A549 (cell line): ENCODE results near the gene TCF4. TPM values are rescaled to one million over a fixed set of nuclear protein-coding genes. Genes with fewer than 3 reads are reported as not detected.

ENCODE experiments used
- ATAC-seq, 2 experiments: fragments of 200-7000 bp in 1 of 2; fragments of >200 bp in 1 of 2; cut with Nextera tagmentation in 1 of 2; cut with Tn5 transposase in 1 of 2; 3 replicates each; pipeline versions ENCODE4 v1.8.0 to v1.9.1; 2018 to 2020; ENCODE audit warnings: mild to moderate bottlenecking in 1 of 2, moderate library complexity in 1 of 2
- CTCF ChIA-PET: fragments of 300-600 bp; sonication (Branson Sonifier 250); formaldehyde crosslinking; extraction: SDS; loops from one replicate; lab custom pipeline; 2021; ENCODE audit warnings: antibody characterized with exemption, inconsistent platforms; lab: Yijun Ruan, JAX
- POLR2A ChIA-PET: fragments of 350-600 bp; formaldehyde crosslinking; extraction: SDS; loops from one replicate; lab custom pipeline; 2021; ENCODE audit warnings: antibody characterized with exemption, inconsistent platforms; lab: Yijun Ruan, JAX
- DNase-seq, 2 experiments: peaks; one replicate each; pipeline versions ENCODE4 v3.0.0 to v3.0.0-alpha.2; 2011 to 2016; ENCODE audit warnings: low read depth in 1 of 2, low spot score in 1 of 2
- FAIRE-seq: peaks from 2 replicates; lab custom pipeline; 2011; peaks lifted over from hg19 to GRCh38; lab: Jason Lieb, UNC
- H3K27ac ChIP-seq, 2 experiments: fragments of >200 bp; sonication (Bioruptor Twin); formaldehyde crosslinking; 3 replicates each; pipeline ENCODE4 v1.5.1; 2016 to 2017
- H3K4me1 ChIP-seq: fragments of >200 bp; sonication (Bioruptor Twin); formaldehyde crosslinking; 3 replicates; pipeline ENCODE4 v1.6.1; 2016
- H3K4me2 ChIP-seq: fragments of >200 bp; sonication (Bioruptor Twin); formaldehyde crosslinking; 3 replicates; pipeline ENCODE4 v1.6.1; 2016
- H3K4me3 ChIP-seq: fragments of >200 bp; sonication (Bioruptor Twin); formaldehyde crosslinking; 3 replicates; pipeline ENCODE4 v1.5.1; 2016
- H3K9me3 ChIP-seq: fragments of >200 bp; sonication (Bioruptor Twin); formaldehyde crosslinking; 3 replicates; pipeline ENCODE4 v1.6.1; 2016
- CBX8 ChIP-seq: fragments of 200-600 bp; sonication (generic); IDR thresholded peaks from 2 replicates; pipeline ENCODE4 v1.6.1; 2016
- FOXS1 ChIP-seq: fragments of 250-450 bp; sonication (Bioruptor Pico); IDR thresholded peaks from 2 replicates; pipeline ENCODE4 v1.5.0; 2020; ENCODE audit warnings: mild to moderate bottlenecking, moderate library complexity
- GATA3 ChIP-seq: IDR thresholded peaks from 2 replicates; pipeline ENCODE4 v1.6.1; 2012; ENCODE audit warnings: borderline replicate concordance
- HDAC2 ChIP-seq: fragments of 200-600 bp; sonication (generic); IDR thresholded peaks from 2 replicates; pipeline ENCODE4 v1.6.1; 2016
- HMGXB4 ChIP-seq: fragments of 250-450 bp; sonication (Bioruptor Pico); IDR thresholded peaks from 2 replicates; pipeline ENCODE4 v1.5.0; 2021; ENCODE audit warnings: mild to moderate bottlenecking, moderate library complexity, borderline replicate concordance
- HOXB13 ChIP-seq: fragments of 250-450 bp; sonication (Bioruptor Pico); IDR thresholded peaks from 2 replicates; pipeline ENCODE4 v1.5.0; 2020; ENCODE audit warnings: low read depth, mild to moderate bottlenecking, moderate library complexity
- HOXB5 ChIP-seq: fragments of 250-450 bp; sonication (Bioruptor Pico); IDR thresholded peaks from 2 replicates; pipeline ENCODE4 v1.5.0; 2020; ENCODE audit warnings: mild to moderate bottlenecking, moderate library complexity
- JUN ChIP-seq, 2 experiments: fragments of >200 bp; sonication (Bioruptor Twin); formaldehyde crosslinking; IDR thresholded peaks; 2 replicates in 1 of 2; 3 replicates in 1 of 2; pipeline ENCODE4 v1.6.1; 2016 to 2017
- KDM1A ChIP-seq: fragments of 200-600 bp; sonication (generic); IDR thresholded peaks from 2 replicates; pipeline ENCODE4 v1.6.1; 2016; ENCODE audit warnings: low read depth, mild to moderate bottlenecking
- NFE2L2 ChIP-seq: fragments of 150-350 bp; conservative IDR thresholded peaks from 2 replicates; pipeline ENCODE4 v1.6.1; 2014; ENCODE audit warnings: low read length
- NPAS2 ChIP-seq: fragments of 250-450 bp; sonication (Bioruptor Pico); IDR thresholded peaks from 2 replicates; pipeline ENCODE4 v1.8.0; 2022; ENCODE audit warnings: mild to moderate bottlenecking, moderate library complexity, borderline replicate concordance
- RCOR1 ChIP-seq: fragments of 150-350 bp; IDR thresholded peaks from 2 replicates; pipeline ENCODE4 v1.6.1; 2014; ENCODE audit warnings: antibody characterized with exemption, low read length, low read depth
- RFX5 ChIP-seq: fragments of 450-650 bp; IDR thresholded peaks from 2 replicates; pipeline ENCODE4 v1.7.1; 2014; ENCODE audit warnings: antibody characterized with exemption, mild to moderate bottlenecking, moderate library complexity
- RNF2 ChIP-seq: fragments of 200-600 bp; sonication (generic); IDR thresholded peaks from 2 replicates; pipeline ENCODE4 v1.6.1; 2016; ENCODE audit warnings: low read depth, mild to moderate bottlenecking, antibody characterized with exemption, moderate library complexity, borderline replicate concordance
- SMC3 ChIP-seq: fragments of >200 bp; sonication (Bioruptor Twin); formaldehyde crosslinking; IDR thresholded peaks from 3 replicates; pipeline ENCODE4 v1.6.1; 2018; ENCODE audit warnings: inconsistent platforms
- TFCP2L1 ChIP-seq: fragments of 250-450 bp; sonication (Bioruptor Pico); IDR thresholded peaks from 2 replicates; pipeline ENCODE4 v1.5.0; 2021; ENCODE audit warnings: mild to moderate bottlenecking
- ZFP36 ChIP-seq: fragments of 450-650 bp; IDR thresholded peaks from 2 replicates; pipeline ENCODE4 v1.6.1; 2014; ENCODE audit warnings: borderline replicate concordance; ENCODE audit not compliant: partially characterized antibody
- ZSCAN20 ChIP-seq: fragments of 250-450 bp; sonication (Bioruptor Pico); IDR thresholded peaks from 2 replicates; pipeline ENCODE4 v1.8.0; 2022; ENCODE audit warnings: mild to moderate bottlenecking, moderate library complexity
- WGBS: methylation state at CpG from one replicate; pipeline ENCODE4 v1.1.6; 2017; ENCODE audit errors: missing lambda C conversion rate; 5-methylcytosine and 5-hydroxymethylcytosine counted together
- polyA plus RNA-seq, 4 experiments: library from polyadenylated mRNA; depleted of rRNA in 3 of 4; stranded (reverse); fragments of >200 nt; fragmentation: RNase III in 1 of 4; extraction: RNeasy Plus Mini Kit Qiagen cat#74134 plus additional on column Dnase treatment in 1 of 4; gene quantifications; 2 replicates in 3 of 4; 3 replicates in 1 of 4; pipeline ENCODE4 v1.2.3, GENCODE V29; 2011 to 2017
- TF ChIP-seq, protein P1 (sequence below): fragments of 450-650 bp; IDR thresholded peaks from 2 replicates; pipeline ENCODE4 v1.6.1; 2014; ENCODE audit warnings: antibody characterized with exemption
- TF ChIP-seq, protein P2 (sequence below): fragments of >200 bp; sonication (Bioruptor Twin); formaldehyde crosslinking; IDR thresholded peaks from 2 replicates; pipeline ENCODE4 v1.6.1; 2016
- TF ChIP-seq, protein P3 (sequence below): fragments of 150-350 bp; IDR thresholded peaks from 2 replicates; pipeline ENCODE4 v1.6.1; 2014; ENCODE audit warnings: low read depth, mild to moderate bottlenecking, low read length

TCF4 gene
- polyA plus RNA-seq, 2 of the 4 experiments (the other 2 are of a cell fraction): 3.0 to 4.0 TPM

- TF ChIP-seq HMGXB4 (CRISPR knock-in tag) (no peak), SMC3 (no peak), NFE2L2 (no peak), NPAS2 (no peak), ZSCAN20 (no peak), CBX8 (no peak), JUN (IDR thresholded peaks at IDR 0.05) (no peak), FOXS1 (CRISPR knock-in tag) (no peak)
- Histone ChIP-seq H3K4me3 (no peak overlapping the region), H3K4me2 (no peak overlapping the region), H3K27ac (no peak overlapping the region), H3K9me3 (peaks cover 2% of the 10 kb centered on the region; the same call in 1 of the 3 replicates), H3K4me1 (no peaks in the 10 kb centered on the region)
- POLR2A ChIA-PET: no interaction called here
- FAIRE-seq: no peak
- no peak for DNase-seq
- WGBS: 44% methylated on average over 3 of the region's 3 CpGs
- CTCF ChIA-PET: no interaction called here
- no peak for ATAC-seq
These were observed 144.2 kb downstream of the TCF4 start for GRCh38 chr18:55443776-55444175.

- TF ChIP-seq RFX5 (no peak), NPAS2 (no peak), JUN (IDR thresholded peaks at IDR 0.05) (no peak), TFCP2L1 (CRISPR knock-in tag) (no peak)
- TF ChIP-seq, protein P1, sequence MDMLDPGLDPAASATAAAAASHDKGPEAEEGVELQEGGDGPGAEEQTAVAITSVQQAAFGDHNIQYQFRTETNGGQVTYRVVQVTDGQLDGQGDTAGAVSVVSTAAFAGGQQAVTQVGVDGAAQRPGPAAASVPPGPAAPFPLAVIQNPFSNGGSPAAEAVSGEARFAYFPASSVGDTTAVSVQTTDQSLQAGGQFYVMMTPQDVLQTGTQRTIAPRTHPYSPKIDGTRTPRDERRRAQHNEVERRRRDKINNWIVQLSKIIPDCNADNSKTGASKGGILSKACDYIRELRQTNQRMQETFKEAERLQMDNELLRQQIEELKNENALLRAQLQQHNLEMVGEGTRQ: no peak
- TF ChIP-seq, protein P2, sequence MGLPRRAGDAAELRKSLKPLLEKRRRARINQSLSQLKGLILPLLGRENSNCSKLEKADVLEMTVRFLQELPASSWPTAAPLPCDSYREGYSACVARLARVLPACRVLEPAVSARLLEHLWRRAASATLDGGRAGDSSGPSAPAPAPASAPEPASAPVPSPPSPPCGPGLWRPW: no peak
- CTCF ChIA-PET: interaction anchor here (0.9 kb wide), 1 partner anchor 28 kb away, joined by 3 read pairs; no protein-coding TSS in a partner anchor
- no peaks in the 10 kb centered on the region for H3K4me1 ChIP-seq
- FAIRE-seq: no peak
- no peak overlapping the region for H3K27ac ChIP-seq
- POLR2A ChIA-PET: no interaction called here
- WGBS: 73% methylated on average over 4 of the region's 4 CpGs
- ATAC-seq: no peak
- H3K9me3 ChIP-seq: peaks cover 2% of the 10 kb centered on the region; the same call in 1 of the 3 replicates
- no peak for DNase-seq
- no peak overlapping the region for H3K4me2 ChIP-seq
- no peak overlapping the region for H3K4me3 ChIP-seq
These were observed 145.4 kb downstream of the TCF4 start for GRCh38 chr18:55442561-55442960.

DNA sequence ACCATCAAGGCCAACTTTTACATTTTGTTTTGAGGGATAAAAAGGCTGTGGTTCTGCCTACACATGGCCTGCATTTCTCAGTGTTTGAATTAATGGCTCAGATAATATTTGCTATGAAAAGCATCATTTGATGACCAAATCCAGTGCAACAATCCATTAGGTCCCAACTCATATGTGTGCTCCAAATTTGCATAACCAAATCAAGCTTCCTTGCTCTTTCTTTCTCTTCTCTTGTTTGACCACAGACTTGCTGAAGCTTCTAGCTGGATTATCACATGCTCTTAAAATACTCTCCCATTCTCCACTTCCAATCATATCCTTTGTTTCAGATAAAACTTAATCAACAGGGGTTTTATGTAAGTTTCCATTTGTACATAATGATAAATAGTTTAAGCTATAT, 147.0 kb downstream of the TCF4 start:
- H3K27ac ChIP-seq: no peak overlapping the region
- no peaks in the 10 kb centered on the region for H3K4me1 ChIP-seq
- ChIA-PET CTCF (no interaction called here), POLR2A (no interaction called here)
- DNase-seq (no peak), ATAC-seq (no peak), FAIRE-seq (no peak)
- no peak for TF ChIP-seq RCOR1
- TF ChIP-seq GATA3: no peak
- TF ChIP-seq HOXB5 (CRISPR knock-in tag): no peak
- no peak for TF ChIP-seq KDM1A
- TF ChIP-seq RNF2: no peak
- no peak for TF ChIP-seq HDAC2
- TF ChIP-seq HOXB13 (CRISPR knock-in tag): no peak
- H3K9me3 ChIP-seq: peaks cover 2% of the 10 kb centered on the region; the same call in 1 of the 3 replicates
- H3K4me3 ChIP-seq: no peak overlapping the region
- H3K4me2 ChIP-seq: no peak overlapping the region

GRCh38 chr18:55439056-55439455, 148.9 kb downstream of the TCF4 start:
- Histone ChIP-seq H3K4me2 (no peak overlapping the region), H3K4me1 (no peaks in the 10 kb centered on the region), H3K9me3 (no peaks in the 10 kb centered on the region), H3K27ac (no peak overlapping the region), H3K4me3 (no peak overlapping the region)
- WGBS: 33% methylated on average over 3 of the region's 3 CpGs
- ChIA-PET CTCF (no interaction called here), POLR2A (no interaction called here)
- FAIRE-seq (no peak), DNase-seq (no peak), ATAC-seq (no peak)
- TF ChIP-seq NFE2L2: no peak
- TF ChIP-seq SMC3: no peak
- TF ChIP-seq ZFP36: no peak
- TF ChIP-seq, protein P3, sequence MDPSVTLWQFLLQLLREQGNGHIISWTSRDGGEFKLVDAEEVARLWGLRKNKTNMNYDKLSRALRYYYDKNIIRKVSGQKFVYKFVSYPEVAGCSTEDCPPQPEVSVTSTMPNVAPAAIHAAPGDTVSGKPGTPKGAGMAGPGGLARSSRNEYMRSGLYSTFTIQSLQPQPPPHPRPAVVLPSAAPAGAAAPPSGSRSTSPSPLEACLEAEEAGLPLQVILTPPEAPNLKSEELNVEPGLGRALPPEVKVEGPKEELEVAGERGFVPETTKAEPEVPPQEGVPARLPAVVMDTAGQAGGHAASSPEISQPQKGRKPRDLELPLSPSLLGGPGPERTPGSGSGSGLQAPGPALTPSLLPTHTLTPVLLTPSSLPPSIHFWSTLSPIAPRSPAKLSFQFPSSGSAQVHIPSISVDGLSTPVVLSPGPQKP: no peak
